Activated CD4-positive, alpha-beta T cell treated with anti-CD3 and anti-CD28 coated beads, Interleukin-2, amount 50 U/mL, for 16 hours (primary cell): Measurements from ENCODE around the gene EBI3.
"Not testable (repeated sequence)": the region's sequence is repeated elsewhere in the genome, so short reads cannot be mapped to it uniquely, and the experiment has no call there.

Experiments
- DNase-seq: peaks from one replicate; pipeline ENCODE4 v3.0.0-alpha.2; 2020

The EBI3 gene

GRCh38 chr19:4229179-4229931 lies at the start of gene EBI3:
Gene EBI3 (plus strand): TSS chr19:4229523. CDS start chr19:4229551, 28 bp downstream.
- peak; percentile 70 for DNase-seq

- no peak for DNase-seq
Measured at GRCh38 chr19:4181053-4181508, 48.2 kb upstream of the EBI3 start.

GRCh38 chr19:4182084-4182810 lies 47.1 kb upstream of the EBI3 start, which contains the start of the genes ANKRD24 and SIRT6:
Gene ANKRD24 (plus strand): TSS chr19:4182689. CDS start chr19:4186426, 3,737 bp downstream.
Gene SIRT6 (minus strand): TSS chr19:4182563. CDS start chr19:4182539, 24 bp downstream.
- DNase-seq: peak; percentile 97

GRCh38 chr19:4183967-4184717 lies 45.2 kb upstream of the EBI3 start:
- no peak for DNase-seq

- DNase-seq: no peak
Measured at GRCh38 chr19:4184718-4185352, 44.5 kb upstream of the EBI3 start.

- DNase-seq: no peak
Measured at GRCh38 chr19:4185413-4186086, 43.8 kb upstream of the EBI3 start.

- DNase-seq: peak; percentile 82
Measured at GRCh38 chr19:4186087-4186993, 43.0 kb upstream of the EBI3 start.

GRCh38 chr19:4187313-4188122 lies 41.8 kb upstream of the EBI3 start:
- no peak for DNase-seq

- DNase-seq: no peak
Measured at GRCh38 chr19:4189641-4190040, 39.7 kb upstream of the EBI3 start.

- DNase-seq: not testable (repeated sequence)
Measured at GRCh38 chr19:4192537-4192936, 36.8 kb upstream of the EBI3 start.

GRCh38 chr19:4194353-4194752 lies 35.0 kb upstream of the EBI3 start:
- DNase-seq: no peak

- no peak for DNase-seq
Measured at GRCh38 chr19:4196009-4196408, 33.3 kb upstream of the EBI3 start.

- DNase-seq: no peak
Measured at GRCh38 chr19:4196587-4197148, 32.7 kb upstream of the EBI3 start.

GRCh38 chr19:4197228-4197624 lies 32.1 kb upstream of the EBI3 start:
- no peak for DNase-seq

GRCh38 chr19:4197625-4198466 lies 31.5 kb upstream of the EBI3 start:
- no peak for DNase-seq

GRCh38 chr19:4198467-4199126 lies 30.7 kb upstream of the EBI3 start:
- DNase-seq: no peak

GRCh38 chr19:4199699-4200293 lies 29.5 kb upstream of the EBI3 start:
- no peak for DNase-seq
